Loucy (cell line): ENCODE measurements around the gene RNF4.
A peak's percentile ranks its signal among the peaks of the same experiment; 100 is the strongest.

ENCODE experiments used
- EZH2phosphoT487 ChIP-seq: fragments of 200-600 bp; IDR thresholded peaks from 2 replicates; pipeline ENCODE4 v1.6.1; 2018; ENCODE audit warnings: antibody characterized with exemption, mild to moderate bottlenecking, moderate library complexity, borderline replicate concordance
- TF ChIP-seq, protein P1 (sequence below): fragments of 200-600 bp; sonication (generic); conservative IDR thresholded peaks from 2 replicates; pipeline ENCODE4 v1.5.1; 2014; ENCODE audit warnings: mild to moderate bottlenecking, antibody characterized with exemption, low read length

DNA sequence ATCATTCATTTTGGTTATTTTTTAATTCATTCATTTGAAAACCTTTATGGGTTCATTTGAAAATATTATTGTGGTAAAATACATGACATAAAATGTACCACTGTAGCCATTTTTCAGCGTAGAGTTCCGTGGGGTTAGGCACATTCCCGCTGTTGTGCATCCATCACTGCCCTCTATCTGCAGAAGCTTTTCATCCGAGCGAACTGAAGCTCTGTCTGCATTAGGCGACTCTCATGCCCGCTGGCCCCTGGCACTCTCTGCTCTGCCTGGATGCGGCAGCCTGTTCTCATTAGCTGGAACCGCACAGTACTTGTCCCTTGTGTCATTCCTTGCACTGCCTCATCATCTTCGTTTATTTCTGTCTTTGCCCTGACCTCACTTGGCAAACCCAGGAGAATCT lies 32.6 kb upstream of the RNF4 start:
- TF ChIP-seq, protein P1, sequence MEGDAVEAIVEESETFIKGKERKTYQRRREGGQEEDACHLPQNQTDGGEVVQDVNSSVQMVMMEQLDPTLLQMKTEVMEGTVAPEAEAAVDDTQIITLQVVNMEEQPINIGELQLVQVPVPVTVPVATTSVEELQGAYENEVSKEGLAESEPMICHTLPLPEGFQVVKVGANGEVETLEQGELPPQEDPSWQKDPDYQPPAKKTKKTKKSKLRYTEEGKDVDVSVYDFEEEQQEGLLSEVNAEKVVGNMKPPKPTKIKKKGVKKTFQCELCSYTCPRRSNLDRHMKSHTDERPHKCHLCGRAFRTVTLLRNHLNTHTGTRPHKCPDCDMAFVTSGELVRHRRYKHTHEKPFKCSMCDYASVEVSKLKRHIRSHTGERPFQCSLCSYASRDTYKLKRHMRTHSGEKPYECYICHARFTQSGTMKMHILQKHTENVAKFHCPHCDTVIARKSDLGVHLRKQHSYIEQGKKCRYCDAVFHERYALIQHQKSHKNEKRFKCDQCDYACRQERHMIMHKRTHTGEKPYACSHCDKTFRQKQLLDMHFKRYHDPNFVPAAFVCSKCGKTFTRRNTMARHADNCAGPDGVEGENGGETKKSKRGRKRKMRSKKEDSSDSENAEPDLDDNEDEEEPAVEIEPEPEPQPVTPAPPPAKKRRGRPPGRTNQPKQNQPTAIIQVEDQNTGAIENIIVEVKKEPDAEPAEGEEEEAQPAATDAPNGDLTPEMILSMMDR: 0 out of 2 replicates have a peak, but pooled peaks have one; percentile 18
- no peak for TF ChIP-seq EZH2phosphoT487
